ENCODE data around the gene ARHGDIA.
A peak's percentile ranks its signal among the peaks of the same experiment; 100 is the strongest.
"Not testable (repeated sequence)": the region's sequence is repeated elsewhere in the genome, so short reads cannot be mapped to it uniquely, and the experiment has no call there.

The ARHGDIA gene

DNA sequence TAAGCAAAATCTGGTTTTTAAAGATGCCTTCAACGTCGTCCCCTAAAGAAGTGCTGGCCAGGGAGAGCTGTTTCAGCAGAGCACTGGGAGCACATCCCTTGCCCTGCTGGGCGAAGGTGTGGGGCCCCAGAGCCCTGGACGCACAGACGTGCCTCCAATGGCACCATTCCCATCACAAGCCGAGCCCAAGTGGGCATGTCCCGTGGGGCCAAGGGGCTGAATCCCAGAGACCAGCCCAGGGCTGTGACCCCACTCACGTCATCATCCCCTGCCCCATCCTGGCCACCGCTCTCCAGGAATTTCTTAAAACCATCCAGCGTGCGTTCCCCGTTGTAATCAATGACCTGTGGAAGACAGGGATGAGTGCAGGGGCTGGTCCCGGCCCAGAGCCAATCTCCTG, 26.2 kb downstream of the ARHGDIA start:
- DNase-seq, result no peak

DNA sequence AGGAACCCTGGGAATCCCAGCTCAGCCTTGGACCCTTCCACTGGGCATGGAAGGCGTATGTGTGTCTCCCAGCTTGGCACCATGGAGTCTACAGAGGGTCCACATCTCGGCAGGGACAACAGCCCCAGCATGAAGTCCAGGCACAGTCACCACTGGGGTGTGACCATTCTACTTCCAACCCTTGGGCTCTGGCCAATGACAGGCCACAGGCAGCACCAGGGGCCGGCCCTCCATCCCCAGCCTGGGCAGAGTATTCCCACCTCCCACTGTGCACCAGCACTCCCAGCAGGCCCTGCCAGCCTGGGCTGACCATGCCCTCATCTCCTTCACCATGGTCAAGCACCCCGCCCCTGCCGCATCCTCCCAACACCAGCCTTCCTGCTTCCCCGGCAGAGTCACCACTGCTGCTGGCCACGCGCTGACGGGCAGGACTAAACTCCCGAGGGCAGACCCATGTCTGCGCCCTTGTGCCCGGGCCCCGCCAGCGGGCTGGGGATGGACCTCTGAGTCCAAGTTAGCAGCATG, 26.7 kb downstream of the ARHGDIA start:
- DNase-seq, result no peak

DNA sequence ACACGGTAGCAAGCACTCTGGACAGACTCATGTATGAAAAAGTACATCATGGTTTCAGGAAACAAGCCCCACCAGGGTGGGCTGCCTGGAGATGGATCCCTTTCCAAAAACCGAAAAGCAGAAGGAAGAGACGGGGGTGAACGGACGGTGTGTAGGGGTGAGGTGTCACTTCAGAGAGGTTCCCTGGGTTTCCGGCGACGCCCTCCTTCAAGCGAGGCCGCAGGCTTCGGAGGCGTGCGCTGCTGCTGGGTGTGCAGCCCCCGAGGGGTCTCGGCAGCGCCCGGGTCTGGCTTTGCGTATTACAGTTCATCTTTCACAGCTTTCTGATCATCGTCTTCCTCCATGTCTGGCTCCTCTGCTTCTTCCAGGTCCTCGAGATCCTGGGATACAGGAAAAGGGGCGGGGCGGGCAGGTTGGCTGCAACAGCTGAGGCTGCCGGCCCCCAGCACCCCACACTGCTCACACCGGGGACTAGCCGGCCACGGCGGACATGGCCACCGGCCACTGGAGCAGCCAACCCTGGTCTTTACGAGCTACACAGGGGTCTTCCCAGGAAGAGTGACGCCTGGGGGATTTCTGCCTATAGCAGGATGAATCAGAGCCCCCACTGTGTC, 27.3 kb downstream of the ARHGDIA start:
- no peak for DNase-seq

DNA sequence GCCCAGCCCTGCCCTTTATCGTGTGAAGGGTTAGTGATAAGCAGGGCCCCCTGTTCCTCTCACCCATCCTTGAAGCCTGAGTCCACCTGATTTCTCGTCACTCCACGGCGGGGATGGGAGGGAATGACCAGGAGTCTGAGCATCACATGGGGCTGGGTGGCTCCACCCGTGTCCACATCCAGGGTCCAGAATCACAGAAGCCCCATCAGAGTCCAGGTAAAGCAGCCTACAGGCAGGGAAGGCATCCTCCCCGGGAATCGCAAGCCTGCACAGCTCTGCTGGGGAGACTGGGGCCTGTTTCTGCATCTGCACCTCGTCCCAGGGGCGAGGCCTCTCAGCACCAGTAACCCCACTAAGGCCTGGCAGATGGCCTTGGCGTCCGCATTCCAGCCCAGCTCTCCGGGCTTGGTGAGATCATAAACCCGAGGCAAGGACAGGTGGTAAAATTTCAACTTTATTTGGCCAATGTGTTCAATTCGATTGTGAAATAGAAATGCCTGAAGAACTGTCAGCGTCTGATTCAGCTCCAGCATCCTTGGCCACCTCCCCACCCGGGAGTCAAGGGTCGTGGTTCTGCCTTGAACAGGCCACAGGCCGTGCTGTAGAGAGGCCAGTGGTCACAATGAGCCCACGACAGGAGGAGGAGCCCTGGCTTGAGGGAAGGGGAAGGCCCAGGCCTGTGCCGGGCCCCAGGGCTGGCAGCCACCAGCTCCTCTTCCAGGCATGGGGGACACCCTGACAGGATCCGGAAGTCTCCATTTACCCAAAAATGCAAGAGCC, 28.2 kb downstream of the ARHGDIA start:
- DNase-seq, result no peak

GRCh38 chr17:81842378-81842724, 28.8 kb downstream of the ARHGDIA start:
- DNase-seq, result no peak

- DNase-seq, result no peak
These were observed 29.3 kb downstream of the ARHGDIA start for GRCh38 chr17:81841866-81842265.

DNA sequence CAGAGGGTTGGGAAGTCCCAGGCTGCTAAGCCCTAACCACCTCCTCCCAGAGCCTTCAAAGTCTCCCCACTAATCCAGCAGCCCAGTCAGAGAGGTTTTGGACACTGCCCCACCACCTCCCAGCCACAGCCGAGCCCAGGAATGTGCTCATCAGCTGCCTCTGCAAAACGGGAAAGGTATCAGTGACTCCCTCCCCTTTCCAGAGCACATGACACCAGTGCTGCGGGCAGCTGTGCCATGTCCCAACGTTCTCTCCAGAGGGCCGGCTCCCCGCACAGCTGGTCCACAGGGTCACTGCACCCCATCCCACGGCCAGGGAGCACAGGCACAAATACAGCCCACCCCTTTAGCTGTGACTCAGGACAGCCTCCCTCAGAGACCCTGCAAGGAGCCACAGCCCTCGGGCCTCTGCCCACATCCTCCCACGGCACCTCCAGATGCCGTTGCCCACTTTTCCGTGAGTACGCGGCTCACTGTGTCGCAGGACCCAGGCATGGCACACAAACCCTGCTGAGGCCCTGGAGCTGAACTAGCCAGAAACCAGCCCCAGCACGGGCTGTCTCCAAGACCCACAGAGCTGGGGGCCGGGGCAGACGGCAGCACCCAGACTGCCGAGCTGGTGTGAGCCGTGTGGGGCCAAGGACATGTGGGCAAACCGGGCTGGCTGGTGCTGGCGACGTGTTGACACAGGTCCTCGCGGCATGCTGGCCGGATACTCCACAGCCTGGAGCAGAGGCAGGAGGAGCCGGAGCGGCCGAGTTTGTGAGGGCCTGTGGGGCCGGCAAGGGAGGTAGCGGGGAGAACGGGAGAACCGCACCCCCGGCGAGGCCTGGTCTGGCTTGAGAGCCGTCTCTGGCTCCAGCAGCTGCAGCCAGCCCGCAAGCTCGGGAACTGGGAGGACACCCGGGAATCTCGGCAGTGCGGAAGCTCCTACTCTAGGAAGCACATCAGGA, 30.0 kb downstream of the ARHGDIA start:
- DNase-seq, result no peak

GRCh38 chr17:81840059-81840458, 31.1 kb downstream of the ARHGDIA start:
- DNase-seq, result not testable (repeated sequence)

- DNase-seq, result no peak
These were observed 31.8 kb downstream of the ARHGDIA start for GRCh38 chr17:81839301-81839700.

DNA sequence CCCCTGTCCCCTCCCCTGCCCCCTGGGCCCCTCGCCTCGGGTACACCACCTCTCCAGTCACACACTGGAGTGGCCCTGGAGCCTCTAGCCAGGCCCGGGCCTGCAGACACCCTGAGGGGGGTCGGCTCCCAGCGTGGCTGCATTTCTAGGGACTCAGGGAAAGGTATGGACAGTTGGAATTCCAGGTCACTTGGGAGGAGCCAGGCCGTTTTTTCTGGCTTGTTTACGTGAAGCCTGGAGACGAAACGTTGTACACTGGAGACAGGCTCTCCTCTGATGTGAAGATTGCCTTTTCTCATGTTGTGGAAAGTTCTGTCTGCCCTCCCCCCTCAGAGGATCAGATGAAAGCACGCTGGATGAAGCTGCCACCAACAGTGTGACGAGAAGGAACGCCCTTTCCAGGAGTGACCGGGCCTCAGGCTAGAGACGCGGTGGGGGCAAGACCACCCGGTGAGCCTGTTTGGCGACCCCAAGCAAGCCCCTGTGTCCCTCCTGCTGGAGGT, 32.3 kb downstream of the ARHGDIA start:
- no peak for DNase-seq

DNA sequence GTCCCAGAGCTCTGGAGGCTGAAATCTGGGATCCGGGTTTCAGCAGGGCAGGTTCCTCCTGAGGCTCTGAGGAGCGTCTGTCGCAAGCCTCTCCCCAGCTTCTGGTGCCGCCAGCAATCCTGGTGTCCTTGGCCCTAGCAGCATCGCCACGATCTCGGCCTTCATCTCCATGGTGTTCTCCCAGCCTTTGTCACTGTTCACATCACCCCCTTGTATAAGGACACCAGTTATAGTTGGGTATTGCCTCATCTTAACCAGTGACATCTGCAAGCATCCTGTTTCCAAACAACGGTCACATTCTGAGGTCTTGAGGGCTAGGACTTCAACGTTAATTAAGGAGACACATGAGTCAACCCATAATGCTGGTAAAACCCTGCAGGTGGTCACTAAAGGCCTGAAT, 33.5 kb downstream of the ARHGDIA start:
- DNase-seq, result no peak

DNA sequence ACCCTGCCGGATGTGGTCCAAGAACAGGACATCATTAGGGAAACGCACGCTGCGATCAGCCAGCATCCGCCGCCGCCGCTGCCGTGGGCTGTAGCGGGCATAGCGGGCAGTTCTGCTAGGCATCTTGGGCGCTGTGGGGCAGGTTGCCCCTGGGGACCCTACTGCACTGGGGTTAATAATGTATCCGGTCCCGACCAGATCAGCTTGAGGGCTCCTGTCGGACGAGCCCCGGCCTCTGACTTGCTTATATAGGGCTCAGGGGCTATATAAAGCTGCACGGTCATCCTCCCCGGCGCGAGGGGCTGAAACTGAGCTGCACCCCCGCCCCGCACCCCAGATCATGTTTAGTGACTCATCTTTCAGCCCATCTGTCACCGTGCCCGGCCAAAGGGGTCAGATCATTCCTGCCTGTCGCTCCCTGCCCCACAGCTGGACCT, 36.3 kb downstream of the ARHGDIA start, which contains the start of gene PPP1R27:
Gene PPP1R27 (minus strand): TSS at position 220 of the 437 bp plus-strand sequence. CDS start 97 bp downstream, at position 123.
- no peak for DNase-seq

DNA sequence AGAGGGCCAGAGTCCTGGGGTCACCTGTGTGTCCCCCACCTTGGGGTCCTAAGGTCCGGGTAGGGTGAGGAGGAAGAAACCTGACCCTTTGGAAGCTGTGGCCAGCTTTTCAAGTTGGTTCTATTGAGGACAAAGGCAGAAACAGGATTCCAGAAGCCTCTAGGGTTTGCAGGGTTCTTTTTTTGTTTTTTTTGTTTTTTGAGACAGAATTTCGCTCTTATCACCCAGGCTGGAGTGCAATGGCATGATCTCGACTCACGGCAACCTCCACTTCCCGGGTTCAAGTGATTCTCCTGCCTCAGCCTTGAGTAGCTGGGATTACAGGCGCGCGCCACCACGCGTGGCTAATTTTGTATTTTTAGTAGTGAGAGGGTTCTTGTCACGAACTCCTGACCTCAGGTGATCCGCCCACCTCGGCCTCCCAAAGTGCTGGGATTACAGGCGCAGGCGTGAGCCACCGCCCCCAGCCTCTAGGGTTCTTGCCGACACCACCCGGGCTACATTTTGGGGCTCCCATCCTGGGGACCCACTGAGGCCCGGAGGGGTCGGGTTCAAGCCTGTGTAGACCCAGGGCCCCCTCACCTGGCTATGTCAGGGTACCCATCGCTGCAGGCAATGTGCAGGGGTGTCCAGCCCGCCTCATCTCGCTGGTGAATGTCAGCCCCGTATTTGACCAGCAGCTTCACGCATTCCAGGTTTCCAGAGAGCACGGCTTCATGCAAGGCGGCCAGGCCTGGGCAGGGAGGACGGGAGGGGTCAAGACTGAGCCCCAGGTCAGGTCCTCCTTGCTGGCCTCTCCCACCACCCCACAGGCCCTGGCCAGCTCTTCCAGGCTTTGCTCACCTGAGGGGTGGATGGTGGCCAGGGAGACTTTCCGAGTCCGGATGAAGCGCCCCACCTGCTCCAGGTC, 37.0 kb downstream of the ARHGDIA start:
- DNase-seq, result no peak

GRCh38 chr17:81833160-81833920, 37.8 kb downstream of the ARHGDIA start, which contains the start of gene MCRIP1:
Gene MCRIP1 (minus strand): TSS chr17:81833291. CDS start chr17:81824506, 8,785 bp downstream.
- peak in 55 of 56 donors; percentile 27 to 93 (median 80) for DNase-seq

GRCh38 chr17:81832608-81833159, 38.5 kb downstream of the ARHGDIA start:
- DNase-seq, result peak in 7 of 56 donors; percentile 16 to 49 (median 42)

DNA sequence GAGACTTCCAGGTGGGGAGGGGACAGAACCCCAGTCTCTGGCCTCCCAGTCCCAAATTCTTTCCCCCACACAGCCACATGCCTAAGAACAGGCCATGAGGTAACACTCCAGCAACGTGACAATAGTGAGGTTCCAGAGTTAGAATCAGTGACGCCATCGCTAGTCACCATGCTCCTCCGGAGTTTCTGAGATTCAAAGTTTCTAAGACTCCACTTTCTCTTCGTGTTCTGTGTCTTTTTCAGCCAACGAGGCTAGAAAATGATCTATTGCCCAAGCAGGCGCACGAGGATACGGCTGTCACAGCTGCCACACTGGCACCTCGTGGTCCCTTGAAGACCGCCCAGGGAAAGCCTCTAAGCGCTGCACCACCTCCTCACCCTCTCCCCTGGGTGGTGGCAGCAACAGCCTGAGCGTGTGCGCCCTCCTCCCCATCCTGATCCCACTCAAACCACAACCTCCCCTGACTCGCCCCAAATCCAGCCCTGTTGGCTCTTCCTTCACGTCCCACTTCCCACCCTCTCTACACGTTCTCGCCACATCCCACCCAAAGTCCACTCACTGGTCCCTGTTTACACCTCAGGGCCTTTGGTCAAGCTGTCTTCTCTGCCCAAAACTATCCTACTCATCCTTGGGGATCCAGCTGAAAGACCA, 39.1 kb downstream of the ARHGDIA start:
- peak in 7 of 56 donors; percentile 7 to 29 (median 14) for DNase-seq

GRCh38 chr17:81831563-81831956, 39.6 kb downstream of the ARHGDIA start:
- DNase-seq, result no peak

- no peak for DNase-seq
These were observed 41.3 kb downstream of the ARHGDIA start for GRCh38 chr17:81829858-81830257.

Data from amygdala (tissue), 56 donors.